D721Med (cell line): ENCODE data around the gene PLEKHH3.
"Not testable (repeated sequence)": the region's sequence is repeated elsewhere in the genome, so short reads cannot be mapped to it uniquely, and the experiment has no call there.

Source experiments
- DNase-seq: peaks from one replicate; pipeline ENCODE4 v3.0.0; 2011; ENCODE audit warnings: low spot score; ENCODE audit not compliant: insufficient read length
- FAIRE-seq: peaks from 2 replicates; lab custom pipeline; 2011; peaks lifted over from hg19 to GRCh38; lab: Jason Lieb, UNC
- CTCF ChIP-seq: IDR thresholded peaks from 2 replicates; pipeline ENCODE4 v1.5.1; 2012; ENCODE audit warnings: mild to moderate bottlenecking, control low read depth; ENCODE audit not compliant: insufficient read depth; ENCODE audit errors: missing control alignments

PLEKHH3 gene

GRCh38 chr17:42669977-42670788, 6.6 kb downstream of the PLEKHH3 start:
- DNase-seq (no peak), FAIRE-seq (no peak)
- no peak for TF ChIP-seq CTCF

- no peak for DNase-seq
- FAIRE-seq, result no peak
- TF ChIP-seq CTCF, result no peak
Measured at GRCh38 chr17:42669705-42669976, 7.2 kb downstream of the PLEKHH3 start.

- TF ChIP-seq CTCF, result no peak
- no peak for DNase-seq
- no peak for FAIRE-seq
Measured at GRCh38 chr17:42667088-42667951, 9.5 kb downstream of the PLEKHH3 start.

- not testable (repeated sequence) for FAIRE-seq, DNase-seq
Measured at GRCh38 chr17:42666126-42666525, 10.7 kb downstream of the PLEKHH3 start.

GRCh38 chr17:42665581-42666001, 11.2 kb downstream of the PLEKHH3 start:
- TF ChIP-seq CTCF, result no peak
- FAIRE-seq (no peak), DNase-seq (no peak)

- FAIRE-seq (no peak), DNase-seq (no peak)
- no peak for TF ChIP-seq CTCF
Measured at GRCh38 chr17:42660692-42661345, 16.0 kb downstream of the PLEKHH3 start.

GRCh38 chr17:42659932-42660274, 16.9 kb downstream of the PLEKHH3 start:
- not testable (repeated sequence) for FAIRE-seq

More at GRCh38 chr17:42659932-42660274, 16.9 kb downstream of the PLEKHH3 start:
- DNase-seq, result not testable (repeated sequence)
